ENCODE measurements around the gene OMP.

DNA sequence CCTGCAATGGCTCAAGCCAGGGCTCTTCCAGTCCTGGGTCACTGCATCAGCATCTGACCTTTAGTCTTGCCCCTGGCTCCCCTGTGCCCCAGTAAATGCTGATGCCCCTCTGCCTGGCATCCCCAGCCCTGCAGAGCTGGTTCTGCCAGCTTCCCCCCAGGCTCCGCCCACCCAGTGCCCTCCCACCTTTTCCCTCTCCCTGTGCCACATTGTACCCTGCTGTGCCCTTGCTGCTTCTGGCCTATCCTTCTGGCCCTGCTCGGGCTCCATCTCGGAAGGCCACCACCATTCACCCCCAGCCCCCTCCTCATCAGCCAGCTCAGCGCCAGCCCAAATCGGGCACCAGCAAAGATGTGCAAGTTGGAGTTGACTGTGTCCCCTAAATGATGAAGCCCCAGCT is 28.4 kb upstream of the OMP start:
- TF ChIP-seq ARNT (IDR thresholded peaks at IDR 0.05) (no peak), FOXK2 (IDR thresholded peaks at IDR 0.05) (no peak), FOXA1 (IDR thresholded peaks at IDR 0.05) (no peak), SUZ12 (IDR thresholded peaks at IDR 0.05) (no peak), FOXM1 (IDR thresholded peaks at IDR 0.05; ENCODE audit: borderline replicate concordance) (no peak), BHLHE40 (IDR thresholded peaks at IDR 0.05; ENCODE audit: borderline replicate concordance) (no peak), HDGF (IDR thresholded peaks at IDR 0.05; ENCODE audit: borderline replicate concordance) (no peak), PKNOX1 (IDR thresholded peaks at IDR 0.05) (no peak), NFRKB (IDR thresholded peaks at IDR 0.05) (no peak), TARDBP (IDR thresholded peaks at IDR 0.05) (no peak)

All from HEK293T (cell line).